GM21528 (cell line): ENCODE data around the gene SH3YL1.

Experiments
- ATAC-seq: cut with Tn5 transposase; IDR thresholded peaks from one replicate; pipeline ENCODE4 v1.9.1; 2021; ENCODE audit warnings: mild to moderate bottlenecking, moderate library complexity; ENCODE audit not compliant: unreplicated experiment, low FRiP score

Gene SH3YL1

GRCh38 chr2:228115-228514, 35.7 kb downstream of the SH3YL1 start:
- no peak for ATAC-seq

- no peak for ATAC-seq
Measured at GRCh38 chr2:223971-224760, 39.7 kb downstream of the SH3YL1 start.

- ATAC-seq, result no peak
Measured at GRCh38 chr2:223451-223850, 40.4 kb downstream of the SH3YL1 start.

GRCh38 chr2:216068-216467, 47.8 kb downstream of the SH3YL1 start:
- no peak for ATAC-seq

- ATAC-seq, result no peak
Measured at GRCh38 chr2:213932-214693, 49.7 kb downstream of the SH3YL1 start.

GRCh38 chr2:211486-212184, 52.2 kb downstream of the SH3YL1 start:
- ATAC-seq, result no peak

- ATAC-seq, result no peak
Measured at GRCh38 chr2:210660-211059, 53.2 kb downstream of the SH3YL1 start.

- ATAC-seq, result no peak
Measured at GRCh38 chr2:209470-209869, 54.4 kb downstream of the SH3YL1 start.

- no peak for ATAC-seq
Measured at GRCh38 chr2:208335-208734, 55.5 kb downstream of the SH3YL1 start.

- no peak for ATAC-seq
Measured at GRCh38 chr2:203984-204383, 59.8 kb downstream of the SH3YL1 start.

GRCh38 chr2:203401-203800, 60.4 kb downstream of the SH3YL1 start:
- ATAC-seq, result no peak

- ATAC-seq, result no peak
Measured at GRCh38 chr2:202945-203344, 60.9 kb downstream of the SH3YL1 start.

- no peak for ATAC-seq
Measured at GRCh38 chr2:201648-202433, 62.0 kb downstream of the SH3YL1 start.

GRCh38 chr2:199041-199966, 64.5 kb downstream of the SH3YL1 start:
- no peak for ATAC-seq

- ATAC-seq, result no peak
Measured at GRCh38 chr2:196406-196805, 67.4 kb downstream of the SH3YL1 start.

- ATAC-seq, result no peak
Measured at GRCh38 chr2:195932-196331, 67.9 kb downstream of the SH3YL1 start.

GRCh38 chr2:193141-193671, 70.6 kb downstream of the SH3YL1 start:
- no peak for ATAC-seq

- ATAC-seq, result no peak
Measured at GRCh38 chr2:191311-192190, 72.3 kb downstream of the SH3YL1 start.
